Osteocyte (in vitro differentiated cells): ENCODE results near the gene PRPF18. TPM values are rescaled to one million over a fixed set of nuclear protein-coding genes. Genes with fewer than 3 reads are reported as not detected.

ENCODE experiments used
- DNase-seq: peaks from one replicate; pipeline ENCODE4 v3.0.0; 2021; ENCODE audit warnings: mixed read lengths; ENCODE audit not compliant: unreplicated experiment; ENCODE audit errors: extremely low spot score
- H3K27ac Mint-ChIP-seq: one replicate; pipeline ENCODE4 v1.8.0; 2021; ENCODE audit warnings: mild to moderate bottlenecking, mixed read lengths; ENCODE audit not compliant: unreplicated experiment
- H3K27me3 Mint-ChIP-seq: one replicate; pipeline ENCODE4 v1.8.0; 2021; ENCODE audit warnings: mixed read lengths; ENCODE audit not compliant: unreplicated experiment
- H3K36me3 Mint-ChIP-seq: one replicate; pipeline ENCODE4 v1.8.0; 2021; ENCODE audit warnings: mixed read lengths; ENCODE audit not compliant: unreplicated experiment
- H3K4me1 Mint-ChIP-seq: one replicate; pipeline ENCODE4 v1.8.0; 2021; ENCODE audit warnings: mixed read lengths; ENCODE audit not compliant: unreplicated experiment
- H3K4me3 Mint-ChIP-seq: one replicate; pipeline ENCODE4 v1.8.0; 2021; ENCODE audit warnings: mild to moderate bottlenecking, moderate library complexity, mixed read lengths; ENCODE audit not compliant: unreplicated experiment
- H3K9me3 Mint-ChIP-seq: one replicate; pipeline ENCODE4 v1.8.0; 2021; ENCODE audit warnings: mixed read lengths; ENCODE audit not compliant: unreplicated experiment
- total RNA-seq: library from RNA; stranded (reverse); gene quantifications from 2 replicates; pipeline ENCODE4 v1.2.1, GENCODE V29; 2021
- TF ChIP-seq, protein P1 (sequence below): fragments of 200-600 bp; sonication (generic); IDR thresholded peaks from 2 replicates; pipeline ENCODE4 v1.5.0; 2021; ENCODE audit warnings: antibody characterized with exemption, mild to moderate bottlenecking, moderate library complexity

The PRPF18 gene
- total RNA-seq, 1 donor from 2014 or later, result 19.2 TPM

DNA sequence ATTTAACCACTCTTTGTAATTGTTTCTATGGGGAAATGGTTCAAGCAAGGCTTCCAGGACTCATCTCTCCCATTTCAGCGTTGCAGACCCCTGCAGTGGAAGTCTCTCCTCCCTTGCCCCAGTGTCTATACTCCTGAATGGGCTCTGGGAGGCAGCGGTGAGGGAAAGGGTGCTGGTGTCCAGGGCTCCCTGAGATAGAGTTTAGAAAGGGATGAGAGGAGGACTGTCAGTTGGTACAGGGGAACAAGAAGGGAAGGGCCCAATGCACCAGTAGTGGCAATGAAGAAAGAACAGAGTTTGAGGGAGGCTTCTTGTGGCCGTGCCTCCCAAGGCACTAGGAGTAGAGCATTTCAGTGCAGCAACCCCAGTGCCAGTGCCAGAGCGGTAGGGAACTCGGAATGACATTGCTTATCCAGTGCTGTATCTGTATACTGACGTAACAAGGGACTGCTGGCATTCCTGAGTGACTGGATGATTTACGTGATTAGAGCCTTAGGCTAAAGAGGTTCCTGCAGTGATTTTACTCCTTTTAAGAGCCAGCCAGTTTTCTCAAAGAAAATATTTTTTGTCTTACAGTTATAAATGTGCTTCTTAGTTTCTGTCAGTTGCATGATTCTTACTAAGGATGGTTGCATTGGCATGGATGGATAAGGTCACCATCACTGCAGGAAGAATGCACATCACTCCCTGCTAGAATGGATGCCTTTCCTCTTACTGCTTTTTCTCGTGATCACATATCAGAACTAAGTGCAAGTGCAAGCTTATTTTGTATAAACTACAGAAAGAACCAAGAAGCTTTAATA lies 28.0 kb downstream of the PRPF18 start:
- Mint-ChIP-seq H3K27ac (peak overlapping the region; percentile 89), H3K4me3 (no peak overlapping the region)

DNA sequence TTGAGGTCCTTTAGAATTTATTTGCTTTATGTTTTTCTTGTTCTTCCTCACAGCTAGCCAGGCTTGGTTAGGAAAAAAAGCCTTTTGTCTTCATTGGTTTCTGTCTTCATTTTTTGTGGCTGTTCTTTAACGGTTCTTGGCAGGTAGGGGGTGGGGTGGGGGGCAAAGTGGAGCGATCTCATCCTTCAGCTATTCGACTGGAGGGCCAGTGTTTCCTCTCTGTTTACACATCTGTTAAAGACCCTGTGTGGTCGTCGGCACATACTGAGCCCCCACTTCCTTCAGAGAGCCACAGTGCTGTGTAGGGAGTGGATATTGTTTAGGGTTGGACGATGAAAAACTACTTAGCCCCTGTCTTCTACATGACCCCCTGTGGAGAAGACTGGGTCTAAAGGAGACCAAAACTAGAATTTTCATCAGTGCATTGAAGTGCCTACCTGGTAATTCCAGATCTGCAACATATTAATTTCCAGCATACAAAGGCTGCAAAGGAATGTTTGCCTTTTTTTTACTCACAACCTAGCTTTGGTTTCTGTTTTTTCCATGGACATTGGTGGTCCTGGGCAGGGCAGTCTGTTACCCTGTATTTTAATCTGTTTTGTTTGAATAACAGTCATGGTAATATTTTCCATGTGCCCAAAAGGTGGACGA lies 29.0 kb downstream of the PRPF18 start:
- Mint-ChIP-seq H3K4me1 (peaks cover 47% of the 10 kb centered on the region), H3K36me3 (peaks cover 24% of the 10 kb centered on the region), H3K27ac (peak overlapping the region; percentile 89), H3K4me3 (no peak overlapping the region), H3K9me3 (no peaks in the 10 kb centered on the region), H3K27me3 (no peaks in the 10 kb centered on the region)
- TF ChIP-seq, protein P1, sequence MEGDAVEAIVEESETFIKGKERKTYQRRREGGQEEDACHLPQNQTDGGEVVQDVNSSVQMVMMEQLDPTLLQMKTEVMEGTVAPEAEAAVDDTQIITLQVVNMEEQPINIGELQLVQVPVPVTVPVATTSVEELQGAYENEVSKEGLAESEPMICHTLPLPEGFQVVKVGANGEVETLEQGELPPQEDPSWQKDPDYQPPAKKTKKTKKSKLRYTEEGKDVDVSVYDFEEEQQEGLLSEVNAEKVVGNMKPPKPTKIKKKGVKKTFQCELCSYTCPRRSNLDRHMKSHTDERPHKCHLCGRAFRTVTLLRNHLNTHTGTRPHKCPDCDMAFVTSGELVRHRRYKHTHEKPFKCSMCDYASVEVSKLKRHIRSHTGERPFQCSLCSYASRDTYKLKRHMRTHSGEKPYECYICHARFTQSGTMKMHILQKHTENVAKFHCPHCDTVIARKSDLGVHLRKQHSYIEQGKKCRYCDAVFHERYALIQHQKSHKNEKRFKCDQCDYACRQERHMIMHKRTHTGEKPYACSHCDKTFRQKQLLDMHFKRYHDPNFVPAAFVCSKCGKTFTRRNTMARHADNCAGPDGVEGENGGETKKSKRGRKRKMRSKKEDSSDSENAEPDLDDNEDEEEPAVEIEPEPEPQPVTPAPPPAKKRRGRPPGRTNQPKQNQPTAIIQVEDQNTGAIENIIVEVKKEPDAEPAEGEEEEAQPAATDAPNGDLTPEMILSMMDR, result no peak
- no peak for DNase-seq

More for the DNA sequence above, 28.0 kb downstream of the PRPF18 start:
- Mint-ChIP-seq H3K9me3 (no peaks in the 10 kb centered on the region), H3K4me1 (peaks cover 47% of the 10 kb centered on the region), H3K36me3 (peaks cover 29% of the 10 kb centered on the region), H3K27me3 (no peaks in the 10 kb centered on the region)
- no peak for DNase-seq
- TF ChIP-seq, protein P1, result peak; percentile 32

DNA sequence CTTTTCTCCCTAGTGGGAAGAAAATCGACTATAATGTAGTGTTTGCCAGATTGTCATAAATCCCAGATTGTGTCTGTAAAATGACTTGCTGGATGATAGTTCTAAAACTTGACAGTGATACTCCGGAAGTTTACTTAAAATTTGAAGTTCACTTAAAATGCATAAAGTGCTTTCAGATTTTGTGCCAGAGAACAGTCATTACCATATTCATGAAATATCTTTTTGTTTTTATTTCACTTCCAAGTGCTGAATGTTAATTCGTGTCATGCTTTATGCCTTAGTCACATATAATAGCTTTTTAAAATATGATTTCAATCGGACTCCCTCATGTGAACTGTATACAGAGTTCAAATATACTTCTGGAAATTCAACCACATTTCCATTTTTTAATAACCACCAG lies 30.4 kb downstream of the PRPF18 start:
- no peak overlapping the region for H3K4me3 Mint-ChIP-seq

DNA sequence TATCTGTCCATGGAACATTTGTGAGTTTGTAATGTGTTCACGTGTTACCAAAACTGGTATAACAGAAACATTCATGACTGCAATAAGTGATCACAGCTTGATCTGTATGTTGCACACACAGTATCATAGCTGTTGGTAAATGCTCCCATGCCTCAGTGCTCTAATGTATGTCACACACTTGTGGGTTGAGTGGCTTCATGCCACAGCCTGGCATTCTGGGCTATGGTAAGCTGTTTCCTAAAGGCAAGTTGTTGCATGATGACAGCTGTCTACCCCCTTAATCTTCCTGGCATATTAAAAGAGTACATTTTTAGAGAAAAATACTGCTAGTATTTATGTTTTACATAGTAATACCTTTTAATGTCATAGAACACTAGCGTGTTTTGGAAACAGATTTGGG lies 35.2 kb downstream of the PRPF18 start:
- Mint-ChIP-seq H3K4me1 (peaks cover 15% of the 10 kb centered on the region), H3K9me3 (no peaks in the 10 kb centered on the region), H3K27me3 (no peaks in the 10 kb centered on the region), H3K4me3 (no peak overlapping the region), H3K36me3 (peaks cover 29% of the 10 kb centered on the region), H3K27ac (no peak overlapping the region)
- TF ChIP-seq, protein P1, result no peak
- no peak for DNase-seq

More for the DNA sequence above, 30.4 kb downstream of the PRPF18 start:
- DNase-seq, result no peak
- no peaks in the 10 kb centered on the region for H3K27me3 Mint-ChIP-seq
- peak overlapping the region; percentile 89 for H3K27ac Mint-ChIP-seq
- peaks cover 47% of the 10 kb centered on the region for H3K4me1 Mint-ChIP-seq
- H3K9me3 Mint-ChIP-seq, result no peaks in the 10 kb centered on the region
- H3K36me3 Mint-ChIP-seq, result peaks cover 23% of the 10 kb centered on the region
- TF ChIP-seq, protein P1, result no peak

DNA sequence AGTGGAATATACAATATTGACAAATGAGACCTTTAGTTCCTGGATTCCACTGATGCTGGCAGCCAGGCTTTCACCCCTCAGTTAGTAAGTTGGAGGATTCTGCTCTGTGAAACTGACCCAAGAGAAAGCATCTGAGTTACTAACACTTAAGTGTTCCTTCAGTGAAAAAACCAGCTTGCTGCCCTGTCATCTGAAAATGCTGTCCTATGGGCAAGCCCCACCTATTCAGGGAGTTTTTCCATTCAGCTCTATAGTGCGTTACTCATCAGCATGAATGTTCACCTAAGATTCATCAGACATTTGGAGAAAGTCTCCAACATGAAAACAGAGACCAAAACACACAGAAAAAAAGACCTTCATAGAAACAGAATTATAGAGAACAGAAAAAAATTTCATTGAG lies 37.9 kb downstream of the PRPF18 start:
- Mint-ChIP-seq H3K36me3 (peaks cover 18% of the 10 kb centered on the region), H3K4me3 (no peak overlapping the region), H3K27me3 (no peaks in the 10 kb centered on the region), H3K27ac (no peak overlapping the region), H3K4me1 (no peaks in the 10 kb centered on the region), H3K9me3 (no peaks in the 10 kb centered on the region)
- DNase-seq, result no peak
- TF ChIP-seq, protein P1, result no peak
